ENCODE results near the gene EPB41L4A.

EPB41L4A gene

GRCh38 chr5:112294126-112294525, 125.0 kb downstream of the EPB41L4A start:
- Histone ChIP-seq H3K4me1 (ENCODE audit: control insufficient read depth in 1 of 2, insufficient read depth in 2 of 2, low read length in 2 of 2) (no peaks in the 10 kb centered on the region), H3K36me3 (ENCODE audit: control insufficient read depth in 1 of 2, insufficient read depth in 2 of 2, low read length in 2 of 2) (no peaks in the 10 kb centered on the region), H3K27me3 (ENCODE audit: low read depth, low read length) (no peaks in the 10 kb centered on the region), H3K27ac (ENCODE audit: low read length) (no peak overlapping the region), H3K9me3 (ENCODE audit: control insufficient read depth in 1 of 2, low read length in 2 of 2) (no peaks in the 10 kb centered on the region), H3K4me3 (ENCODE audit: low read depth in 1 of 2, low read length in 2 of 2) (no peak overlapping the region)

GRCh38 chr5:112293587-112293986, 125.5 kb downstream of the EPB41L4A start:
- Histone ChIP-seq H3K4me3 (ENCODE audit: low read depth in 1 of 2, low read length in 2 of 2) (no peak overlapping the region), H3K9me3 (ENCODE audit: control insufficient read depth in 1 of 2, low read length in 2 of 2) (no peaks in the 10 kb centered on the region), H3K4me1 (ENCODE audit: control insufficient read depth in 1 of 2, insufficient read depth in 2 of 2, low read length in 2 of 2) (no peaks in the 10 kb centered on the region), H3K36me3 (ENCODE audit: control insufficient read depth in 1 of 2, insufficient read depth in 2 of 2, low read length in 2 of 2) (no peaks in the 10 kb centered on the region), H3K27me3 (ENCODE audit: low read depth, low read length) (no peaks in the 10 kb centered on the region), H3K27ac (ENCODE audit: low read length) (no peak overlapping the region)

GRCh38 chr5:112290691-112291090, 128.4 kb downstream of the EPB41L4A start:
- no peaks in the 10 kb centered on the region for H3K27me3 ChIP-seq (ENCODE audit: low read depth, low read length)
- no peaks in the 10 kb centered on the region for H3K4me1 ChIP-seq (ENCODE audit: control insufficient read depth in 1 of 2, insufficient read depth in 2 of 2, low read length in 2 of 2)
- H3K27ac ChIP-seq (ENCODE audit: low read length) = no peak overlapping the region
- no peak overlapping the region for H3K4me3 ChIP-seq (ENCODE audit: low read depth in 1 of 2, low read length in 2 of 2)
- H3K9me3 ChIP-seq (ENCODE audit: control insufficient read depth in 1 of 2, low read length in 2 of 2) = no peaks in the 10 kb centered on the region
- H3K36me3 ChIP-seq (ENCODE audit: control insufficient read depth in 1 of 2, insufficient read depth in 2 of 2, low read length in 2 of 2) = no peaks in the 10 kb centered on the region

- no peak overlapping the region for H3K27ac ChIP-seq (ENCODE audit: low read length)
- H3K9me3 ChIP-seq (ENCODE audit: control insufficient read depth in 1 of 2, low read length in 2 of 2) = no peaks in the 10 kb centered on the region
- no peaks in the 10 kb centered on the region for H3K36me3 ChIP-seq (ENCODE audit: control insufficient read depth in 1 of 2, insufficient read depth in 2 of 2, low read length in 2 of 2)
- H3K4me3 ChIP-seq (ENCODE audit: low read depth in 1 of 2, low read length in 2 of 2) = no peak overlapping the region
- H3K27me3 ChIP-seq (ENCODE audit: low read depth, low read length) = no peaks in the 10 kb centered on the region
- H3K4me1 ChIP-seq (ENCODE audit: control insufficient read depth in 1 of 2, insufficient read depth in 2 of 2, low read length in 2 of 2) = no peaks in the 10 kb centered on the region
These were observed 129.6 kb downstream of the EPB41L4A start for GRCh38 chr5:112289465-112289864.

- no peaks in the 10 kb centered on the region for H3K27me3 ChIP-seq (ENCODE audit: low read depth, low read length)
- no peaks in the 10 kb centered on the region for H3K4me1 ChIP-seq (ENCODE audit: control insufficient read depth in 1 of 2, insufficient read depth in 2 of 2, low read length in 2 of 2)
- H3K27ac ChIP-seq (ENCODE audit: low read length) = no peak overlapping the region
- no peaks in the 10 kb centered on the region for H3K36me3 ChIP-seq (ENCODE audit: control insufficient read depth in 1 of 2, insufficient read depth in 2 of 2, low read length in 2 of 2)
- no peaks in the 10 kb centered on the region for H3K9me3 ChIP-seq (ENCODE audit: control insufficient read depth in 1 of 2, low read length in 2 of 2)
- H3K4me3 ChIP-seq (ENCODE audit: low read depth in 1 of 2, low read length in 2 of 2) = no peak overlapping the region
These were observed 134.8 kb downstream of the EPB41L4A start for GRCh38 chr5:112283943-112284929.

DNA sequence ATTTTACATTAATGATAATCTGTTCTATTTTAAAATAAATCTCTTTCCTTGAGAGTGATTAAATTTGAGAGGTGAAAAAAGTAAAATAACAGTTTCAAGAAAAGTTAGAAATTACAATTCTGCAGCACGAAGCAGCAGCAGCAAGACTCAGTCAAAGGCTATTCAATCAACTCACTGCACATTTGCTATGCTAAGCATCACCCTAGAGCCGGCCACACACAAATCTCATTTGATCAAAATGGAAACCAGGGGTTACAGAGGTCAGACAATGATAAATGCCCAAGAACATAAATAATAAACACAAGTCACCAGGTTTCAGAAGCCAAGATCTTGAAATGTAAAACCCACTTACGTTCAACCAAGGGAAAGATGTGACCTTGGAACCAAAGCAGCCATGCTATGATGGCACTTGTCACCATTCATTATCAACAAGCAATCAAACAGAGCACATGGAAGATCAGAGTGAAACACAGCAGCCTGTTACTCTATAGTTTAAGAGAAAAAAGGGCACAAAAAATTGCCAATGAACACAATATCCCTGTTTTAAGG, 136.0 kb downstream of the EPB41L4A start:
- H3K4me1 ChIP-seq (ENCODE audit: control insufficient read depth in 1 of 2, insufficient read depth in 2 of 2, low read length in 2 of 2) = no peaks in the 10 kb centered on the region

DNA sequence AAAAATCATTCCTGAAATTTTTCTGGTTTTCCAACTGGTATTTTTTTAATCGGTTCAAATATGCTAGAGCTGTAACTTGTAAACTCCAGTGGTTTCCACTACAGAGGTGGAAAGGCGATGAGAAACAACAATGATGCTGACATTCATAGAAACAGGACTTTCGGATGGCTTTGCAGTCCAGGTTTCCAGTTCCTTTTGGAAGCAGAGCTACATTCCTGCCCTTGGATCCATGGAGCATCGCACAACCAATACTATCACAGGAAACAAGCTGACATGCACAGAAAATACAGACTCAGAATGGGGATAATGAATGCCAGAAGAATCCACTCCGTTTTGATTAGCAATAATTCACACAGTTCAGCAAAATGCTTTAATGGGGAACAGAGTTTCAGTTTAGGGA, 140.0 kb downstream of the EPB41L4A start:
- no peaks in the 10 kb centered on the region for H3K27me3 ChIP-seq (ENCODE audit: low read depth, low read length)
- no peak overlapping the region for H3K4me3 ChIP-seq (ENCODE audit: low read depth in 1 of 2, low read length in 2 of 2)
- H3K4me1 ChIP-seq (ENCODE audit: control insufficient read depth in 1 of 2, insufficient read depth in 2 of 2, low read length in 2 of 2) = no peaks in the 10 kb centered on the region
- no peak overlapping the region for H3K27ac ChIP-seq (ENCODE audit: low read length)
- H3K9me3 ChIP-seq (ENCODE audit: control insufficient read depth in 1 of 2, low read length in 2 of 2) = no peaks in the 10 kb centered on the region
- H3K36me3 ChIP-seq (ENCODE audit: control insufficient read depth in 1 of 2, insufficient read depth in 2 of 2, low read length in 2 of 2) = no peaks in the 10 kb centered on the region

More for the DNA sequence above, 136.0 kb downstream of the EPB41L4A start:
- H3K36me3 ChIP-seq (ENCODE audit: control insufficient read depth in 1 of 2, insufficient read depth in 2 of 2, low read length in 2 of 2) = no peaks in the 10 kb centered on the region
- no peak overlapping the region for H3K27ac ChIP-seq (ENCODE audit: low read length)
- no peaks in the 10 kb centered on the region for H3K27me3 ChIP-seq (ENCODE audit: low read depth, low read length)
- H3K9me3 ChIP-seq (ENCODE audit: control insufficient read depth in 1 of 2, low read length in 2 of 2) = no peaks in the 10 kb centered on the region
- no peak overlapping the region for H3K4me3 ChIP-seq (ENCODE audit: low read depth in 1 of 2, low read length in 2 of 2)

- Histone ChIP-seq H3K36me3 (ENCODE audit: control insufficient read depth in 1 of 2, insufficient read depth in 2 of 2, low read length in 2 of 2) (no peaks in the 10 kb centered on the region), H3K27me3 (ENCODE audit: low read depth, low read length) (no peaks in the 10 kb centered on the region), H3K27ac (ENCODE audit: low read length) (no peak overlapping the region), H3K9me3 (ENCODE audit: control insufficient read depth in 1 of 2, low read length in 2 of 2) (no peaks in the 10 kb centered on the region), H3K4me1 (ENCODE audit: control insufficient read depth in 1 of 2, insufficient read depth in 2 of 2, low read length in 2 of 2) (no peaks in the 10 kb centered on the region), H3K4me3 (ENCODE audit: low read depth in 1 of 2, low read length in 2 of 2) (no peak overlapping the region)
These were observed 142.1 kb downstream of the EPB41L4A start for GRCh38 chr5:112276991-112277390.

- H3K27me3 ChIP-seq (ENCODE audit: low read depth, low read length) = no peaks in the 10 kb centered on the region
- no peaks in the 10 kb centered on the region for H3K4me1 ChIP-seq (ENCODE audit: control insufficient read depth in 1 of 2, insufficient read depth in 2 of 2, low read length in 2 of 2)
- H3K4me3 ChIP-seq (ENCODE audit: low read depth in 1 of 2, low read length in 2 of 2) = no peak overlapping the region
- H3K9me3 ChIP-seq (ENCODE audit: control insufficient read depth in 1 of 2, low read length in 2 of 2) = no peaks in the 10 kb centered on the region
- no peaks in the 10 kb centered on the region for H3K36me3 ChIP-seq (ENCODE audit: control insufficient read depth in 1 of 2, insufficient read depth in 2 of 2, low read length in 2 of 2)
- H3K27ac ChIP-seq (ENCODE audit: low read length) = no peak overlapping the region
These were observed 143.4 kb downstream of the EPB41L4A start for GRCh38 chr5:112275671-112276070.

DNA sequence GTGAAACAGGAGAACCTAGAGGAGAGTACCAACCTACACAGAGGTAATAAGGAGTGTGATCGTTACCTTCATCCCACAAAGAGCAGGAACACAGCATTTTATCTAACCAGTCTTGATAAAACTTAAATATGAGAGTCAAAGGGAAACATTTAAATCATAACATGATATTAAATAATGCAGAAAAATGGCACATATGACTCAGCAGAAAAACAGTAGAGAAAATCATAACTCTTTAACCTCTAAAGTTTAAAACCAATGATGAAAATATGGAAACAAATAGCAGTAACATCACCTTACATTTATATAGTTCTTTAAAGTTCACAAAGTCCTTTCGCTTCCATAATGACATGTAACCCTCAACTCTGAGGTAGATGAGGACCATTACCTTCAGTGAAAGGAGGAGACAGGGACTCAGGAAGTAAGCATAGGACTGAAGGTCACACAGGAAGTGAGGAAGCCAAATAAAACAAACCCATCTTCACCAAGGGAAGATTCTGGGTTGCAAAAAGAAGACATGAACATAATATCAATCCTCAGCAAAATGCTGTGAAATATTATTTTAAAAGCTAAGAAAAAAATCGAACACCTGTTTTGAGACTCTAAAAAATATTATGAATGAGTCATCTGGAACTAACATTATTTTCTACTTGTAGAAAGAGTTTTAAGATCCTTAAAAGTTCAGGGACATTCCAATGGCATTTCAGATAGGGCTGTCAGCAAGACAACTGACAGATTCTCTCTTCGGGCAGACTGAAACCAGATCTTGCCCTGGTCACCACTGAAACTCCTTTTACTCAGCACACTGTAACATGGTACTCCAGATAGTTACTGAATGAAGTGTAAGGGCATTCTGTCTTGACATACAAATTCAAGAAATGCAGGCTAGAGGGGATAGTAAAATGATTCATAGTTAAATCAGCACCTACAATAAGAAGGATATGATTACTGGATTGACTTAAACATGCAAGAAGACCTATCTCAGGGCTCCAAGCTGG, 148.5 kb downstream of the EPB41L4A start:
- H3K36me3 ChIP-seq (ENCODE audit: control insufficient read depth in 1 of 2, insufficient read depth in 2 of 2, low read length in 2 of 2) = no peaks in the 10 kb centered on the region
- H3K4me3 ChIP-seq (ENCODE audit: low read depth in 1 of 2, low read length in 2 of 2) = no peak overlapping the region
- H3K9me3 ChIP-seq (ENCODE audit: control insufficient read depth in 1 of 2, low read length in 2 of 2) = no peaks in the 10 kb centered on the region
- H3K27ac ChIP-seq (ENCODE audit: low read length) = no peak overlapping the region
- no peaks in the 10 kb centered on the region for H3K4me1 ChIP-seq (ENCODE audit: control insufficient read depth in 1 of 2, insufficient read depth in 2 of 2, low read length in 2 of 2)
- no peaks in the 10 kb centered on the region for H3K27me3 ChIP-seq (ENCODE audit: low read depth, low read length)

- H3K27me3 ChIP-seq (ENCODE audit: low read depth, low read length) = no peaks in the 10 kb centered on the region
- H3K4me1 ChIP-seq (ENCODE audit: control insufficient read depth in 1 of 2, insufficient read depth in 2 of 2, low read length in 2 of 2) = no peaks in the 10 kb centered on the region
- no peaks in the 10 kb centered on the region for H3K9me3 ChIP-seq (ENCODE audit: control insufficient read depth in 1 of 2, low read length in 2 of 2)
- no peak overlapping the region for H3K4me3 ChIP-seq (ENCODE audit: low read depth in 1 of 2, low read length in 2 of 2)
- no peaks in the 10 kb centered on the region for H3K36me3 ChIP-seq (ENCODE audit: control insufficient read depth in 1 of 2, insufficient read depth in 2 of 2, low read length in 2 of 2)
- H3K27ac ChIP-seq (ENCODE audit: low read length) = no peak overlapping the region
These were observed 151.8 kb downstream of the EPB41L4A start for GRCh38 chr5:112267231-112267630.

All from muscle layer of duodenum (tissue), 2 donors.